Measurements from ENCODE around the gene TSPO.

The TSPO gene

DNA sequence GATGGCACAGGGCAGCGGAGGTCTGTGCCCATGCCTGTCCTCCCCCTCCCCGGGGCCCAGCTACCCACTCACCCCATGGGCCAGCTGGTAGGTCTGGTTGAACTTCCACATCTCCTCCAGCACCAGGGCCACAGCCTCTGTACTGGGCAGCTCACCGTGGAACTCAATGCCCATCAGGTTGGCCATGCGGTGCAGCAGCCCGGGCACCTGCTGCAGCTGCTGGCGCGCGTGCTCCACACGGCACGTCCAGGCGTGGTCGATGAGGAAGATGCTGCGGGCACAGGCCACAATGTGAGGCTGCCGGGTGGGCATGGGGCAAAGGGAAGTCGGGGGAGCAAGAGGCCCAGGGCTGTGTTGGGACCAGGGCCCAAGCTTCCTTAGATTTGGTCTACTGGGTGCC, 29.3 kb downstream of the TSPO start:
- no peak overlapping the region for H3K4me3 ChIP-seq (ENCODE audit: low read depth, low read length)
- no peak for TF ChIP-seq CTCF (IDR thresholded peaks at IDR 0.05; ENCODE audit: borderline replicate concordance, insufficient read depth, low read depth, low read length)

- TF ChIP-seq CTCF (IDR thresholded peaks at IDR 0.05; ENCODE audit: borderline replicate concordance, insufficient read depth, low read depth, low read length) = no peak
- no peak overlapping the region for H3K4me3 ChIP-seq (ENCODE audit: low read depth, low read length)
Observed at GRCh38 chr22:43181321-43182076, 30.1 kb downstream of the TSPO start.

DNA sequence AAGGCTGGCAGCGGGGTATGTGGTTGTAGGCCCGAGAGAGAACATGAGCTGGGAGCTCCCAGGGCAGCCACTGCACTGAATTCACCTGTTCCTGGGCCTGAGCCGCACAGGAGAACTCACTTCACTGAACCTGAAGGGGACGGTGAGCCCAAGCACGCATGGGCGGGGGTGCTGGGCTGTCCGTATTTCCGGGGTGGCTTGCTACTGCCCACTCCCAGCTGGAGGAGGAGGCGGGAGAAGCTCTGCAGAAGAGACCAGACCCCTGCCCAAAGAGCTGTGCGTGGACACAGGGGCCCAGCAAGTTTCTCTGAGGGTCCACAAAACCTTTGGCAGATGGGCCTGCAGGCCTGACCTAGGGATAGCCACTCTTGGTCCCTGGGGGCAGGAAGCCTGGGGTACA, 30.8 kb downstream of the TSPO start:
- no peak for TF ChIP-seq CTCF (IDR thresholded peaks at IDR 0.05; ENCODE audit: borderline replicate concordance, insufficient read depth, low read depth, low read length)
- H3K4me3 ChIP-seq (ENCODE audit: low read depth, low read length) = no peak overlapping the region

DNA sequence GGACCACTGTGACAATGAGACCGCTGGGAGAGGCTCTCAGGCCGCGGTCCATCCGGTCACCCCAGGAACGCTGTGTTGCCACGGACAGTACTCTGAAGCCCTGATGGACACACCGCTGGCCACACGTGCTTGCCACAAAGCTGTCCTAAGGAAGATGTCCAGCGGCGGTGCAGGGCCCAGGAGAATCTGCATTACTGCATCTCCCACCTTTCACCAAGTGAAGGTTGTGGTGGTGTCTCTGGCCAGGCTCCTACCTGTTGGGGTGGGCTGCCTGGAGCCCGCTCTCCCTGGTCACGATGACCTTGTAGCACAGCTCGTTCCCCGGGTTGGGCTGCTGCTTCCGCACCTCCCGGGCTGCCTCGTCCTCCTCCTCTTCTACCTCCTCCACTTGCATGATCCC, 31.4 kb downstream of the TSPO start:
- no peak overlapping the region for H3K4me3 ChIP-seq (ENCODE audit: low read depth, low read length)
- TF ChIP-seq CTCF (IDR thresholded peaks at IDR 0.05; ENCODE audit: borderline replicate concordance, insufficient read depth, low read depth, low read length) = no peak

DNA sequence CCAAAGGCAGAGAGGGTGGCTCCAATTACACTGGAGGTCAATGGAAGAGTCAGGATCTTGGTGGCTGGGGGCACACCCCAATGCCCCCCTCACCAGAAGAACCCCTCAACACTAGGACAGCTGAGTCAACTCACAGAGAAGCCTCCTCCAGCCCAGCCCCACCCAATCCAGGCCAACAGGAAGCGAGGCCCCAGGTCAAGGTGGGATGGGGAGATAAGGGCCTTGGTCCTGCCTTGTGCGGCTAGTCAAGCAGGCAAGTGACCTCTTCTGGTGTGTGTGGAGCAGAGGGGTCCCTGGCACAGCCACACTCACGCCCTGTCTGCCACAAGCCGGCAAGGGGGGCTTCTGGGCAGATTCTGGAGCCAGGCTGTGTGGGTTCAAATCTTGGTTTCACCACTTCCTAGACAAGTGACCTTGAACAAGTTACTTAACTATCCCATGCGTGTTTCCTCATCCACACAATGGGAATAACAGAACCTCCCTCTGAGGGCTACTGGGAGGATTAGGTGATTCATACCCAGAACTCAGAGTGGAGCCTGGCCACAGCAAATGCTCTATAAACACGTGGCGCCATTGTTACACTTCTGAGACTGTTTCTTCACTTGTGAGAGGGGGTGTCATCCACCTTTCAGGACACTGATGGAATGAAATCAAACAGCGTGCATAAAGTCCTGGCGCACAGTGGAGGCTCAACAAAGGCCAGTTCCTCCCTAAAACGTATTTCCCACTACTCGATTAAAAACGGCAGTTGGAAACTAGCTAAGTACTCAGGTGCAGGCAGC, 32.3 kb downstream of the TSPO start:
- H3K4me3 ChIP-seq (ENCODE audit: low read depth, low read length) = no peak overlapping the region

GRCh38 chr22:43185860-43186261, 34.5 kb downstream of the TSPO start:
- H3K4me3 ChIP-seq (ENCODE audit: low read depth, low read length) = peak overlapping the region; percentile 79
- no peak for TF ChIP-seq CTCF (IDR thresholded peaks at IDR 0.05; ENCODE audit: borderline replicate concordance, insufficient read depth, low read depth, low read length)

More for the DNA sequence above, 32.3 kb downstream of the TSPO start:
- TF ChIP-seq CTCF (IDR thresholded peaks at IDR 0.05; ENCODE audit: borderline replicate concordance, insufficient read depth, low read depth, low read length) = no peak

All from GM12875 (cell line).